Coronary artery (tissue), 2 donors: ENCODE data around the gene CGREF1.
A peak's percentile ranks its signal among the peaks of the same experiment; 100 is the strongest.

Experiments
- DNase-seq: peaks from one replicate; pipeline ENCODE4 v3.0.0-alpha.2; 2017; ENCODE audit warnings: low spot score
- H3K27ac ChIP-seq, 2 donors: fragments of 200-600 bp; sonication (generic); one replicate each; pipeline ENCODE4 v1.5.1; 2016 to 2019
- H3K4me3 ChIP-seq: fragments of 200-600 bp; sonication (generic); 2 replicates; pipeline ENCODE4 v1.5.1; 2016; ENCODE audit warnings: mild to moderate bottlenecking, moderate library complexity
- TF ChIP-seq, protein P1 (sequence below): fragments of 200-600 bp; sonication (generic); IDR thresholded peaks from one replicate; pipeline ENCODE4 v1.5.1; 2019; ENCODE audit warnings: antibody characterized with exemption

The CGREF1 gene

DNA sequence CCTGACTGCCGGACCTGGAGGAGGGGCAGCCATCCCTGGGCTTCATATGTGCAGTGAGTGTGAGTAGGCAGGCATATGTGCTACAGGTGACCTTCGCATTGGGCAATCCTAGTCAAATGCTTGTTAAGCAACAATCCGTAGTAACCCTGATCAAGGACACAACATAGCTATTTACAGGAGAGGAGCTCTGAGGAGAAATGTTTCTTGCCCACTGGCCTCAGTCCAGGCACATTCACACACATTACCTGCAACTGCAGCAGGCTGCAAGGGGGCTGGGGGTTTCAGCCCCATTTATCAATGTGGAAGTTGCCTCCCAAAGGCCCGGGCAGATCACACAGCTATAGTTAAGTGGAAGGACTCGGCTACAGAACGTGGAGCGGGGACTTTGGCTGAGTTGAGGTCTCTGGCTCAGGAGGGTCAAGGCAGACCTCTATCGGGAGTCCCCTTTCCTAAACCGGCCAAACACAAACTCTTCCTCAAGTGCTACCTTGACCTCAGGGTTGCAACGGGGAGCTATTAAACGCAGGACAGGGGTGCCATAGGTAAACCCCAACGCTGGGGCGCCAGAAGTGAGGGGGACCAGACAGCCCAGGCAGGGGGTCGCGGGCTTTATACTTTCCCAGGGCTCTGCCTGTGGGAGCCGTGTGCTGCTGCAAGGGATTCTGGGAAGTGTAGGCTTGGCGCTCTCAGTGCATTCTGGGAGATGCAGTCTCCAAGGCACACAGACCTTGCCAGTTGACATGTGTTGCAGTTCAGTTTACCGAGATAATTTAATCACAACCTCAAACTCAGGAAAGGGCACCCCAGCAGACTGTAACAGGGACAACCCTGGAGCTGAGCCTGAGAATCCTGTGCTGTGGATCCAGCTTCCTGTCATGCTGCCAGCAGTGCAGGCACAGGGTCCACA, 22.9 kb downstream of the CGREF1 start:
- DNase-seq = no peak
- TF ChIP-seq, protein P1, sequence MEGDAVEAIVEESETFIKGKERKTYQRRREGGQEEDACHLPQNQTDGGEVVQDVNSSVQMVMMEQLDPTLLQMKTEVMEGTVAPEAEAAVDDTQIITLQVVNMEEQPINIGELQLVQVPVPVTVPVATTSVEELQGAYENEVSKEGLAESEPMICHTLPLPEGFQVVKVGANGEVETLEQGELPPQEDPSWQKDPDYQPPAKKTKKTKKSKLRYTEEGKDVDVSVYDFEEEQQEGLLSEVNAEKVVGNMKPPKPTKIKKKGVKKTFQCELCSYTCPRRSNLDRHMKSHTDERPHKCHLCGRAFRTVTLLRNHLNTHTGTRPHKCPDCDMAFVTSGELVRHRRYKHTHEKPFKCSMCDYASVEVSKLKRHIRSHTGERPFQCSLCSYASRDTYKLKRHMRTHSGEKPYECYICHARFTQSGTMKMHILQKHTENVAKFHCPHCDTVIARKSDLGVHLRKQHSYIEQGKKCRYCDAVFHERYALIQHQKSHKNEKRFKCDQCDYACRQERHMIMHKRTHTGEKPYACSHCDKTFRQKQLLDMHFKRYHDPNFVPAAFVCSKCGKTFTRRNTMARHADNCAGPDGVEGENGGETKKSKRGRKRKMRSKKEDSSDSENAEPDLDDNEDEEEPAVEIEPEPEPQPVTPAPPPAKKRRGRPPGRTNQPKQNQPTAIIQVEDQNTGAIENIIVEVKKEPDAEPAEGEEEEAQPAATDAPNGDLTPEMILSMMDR = no peak
- Histone ChIP-seq H3K27ac (peak overlapping the region in 1 of 2 donors; percentile 52), H3K4me3 (peak overlapping the region; percentile 58)

DNA sequence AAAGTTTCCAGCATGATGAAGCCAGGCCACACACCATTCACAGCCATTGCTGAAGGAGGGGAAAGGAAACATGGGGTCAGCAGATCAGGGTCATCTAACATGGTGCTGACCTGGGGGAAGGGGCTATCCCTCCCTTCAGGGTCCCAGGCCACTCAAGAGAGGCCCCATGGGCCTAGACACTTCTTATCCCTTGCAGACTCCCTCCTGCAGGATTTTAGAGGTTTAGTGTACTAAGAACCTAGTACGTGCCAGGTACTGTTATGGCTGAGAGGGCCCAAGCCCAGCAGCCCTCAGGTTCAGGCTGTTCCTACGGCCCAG, 23.5 kb downstream of the CGREF1 start:
- Histone ChIP-seq H3K27ac (no peak overlapping the region), H3K4me3 (no peak overlapping the region)
- no peak for DNase-seq
- TF ChIP-seq, protein P1 = no peak

DNA sequence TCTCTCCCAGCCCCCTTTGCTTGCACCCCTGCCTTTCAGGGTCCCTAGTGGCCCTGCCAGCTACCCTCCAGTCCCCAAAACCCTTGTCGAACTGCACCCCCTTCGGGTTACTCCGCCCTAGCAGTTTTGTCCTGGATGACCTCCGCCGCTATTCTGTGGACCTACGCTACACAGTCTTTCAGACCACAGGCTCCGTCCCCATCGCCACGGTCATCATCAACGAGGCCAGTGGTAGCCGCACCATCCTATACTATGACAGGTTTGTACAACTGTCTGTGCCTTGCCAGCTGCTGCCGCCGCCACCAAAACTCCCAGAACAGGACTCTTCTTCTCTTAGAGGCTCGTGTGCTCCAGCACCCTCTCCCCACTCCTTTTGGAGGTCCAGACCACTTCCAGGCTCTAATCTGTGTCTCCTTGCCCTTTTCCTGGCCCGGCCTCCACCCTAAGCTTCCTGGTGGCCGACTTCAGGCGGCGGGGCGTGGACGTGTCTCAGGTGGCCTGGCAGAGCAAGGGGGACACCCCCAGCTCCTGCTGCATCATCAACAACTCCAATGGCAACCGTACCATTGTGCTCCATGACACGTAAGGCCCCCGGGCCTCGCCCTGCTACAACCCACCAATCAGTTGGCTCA, 24.5 kb downstream of the CGREF1 start:
- DNase-seq = no peak
- Histone ChIP-seq H3K27ac (no peak overlapping the region), H3K4me3 (no peak overlapping the region)
- TF ChIP-seq, protein P1 = no peak

DNA sequence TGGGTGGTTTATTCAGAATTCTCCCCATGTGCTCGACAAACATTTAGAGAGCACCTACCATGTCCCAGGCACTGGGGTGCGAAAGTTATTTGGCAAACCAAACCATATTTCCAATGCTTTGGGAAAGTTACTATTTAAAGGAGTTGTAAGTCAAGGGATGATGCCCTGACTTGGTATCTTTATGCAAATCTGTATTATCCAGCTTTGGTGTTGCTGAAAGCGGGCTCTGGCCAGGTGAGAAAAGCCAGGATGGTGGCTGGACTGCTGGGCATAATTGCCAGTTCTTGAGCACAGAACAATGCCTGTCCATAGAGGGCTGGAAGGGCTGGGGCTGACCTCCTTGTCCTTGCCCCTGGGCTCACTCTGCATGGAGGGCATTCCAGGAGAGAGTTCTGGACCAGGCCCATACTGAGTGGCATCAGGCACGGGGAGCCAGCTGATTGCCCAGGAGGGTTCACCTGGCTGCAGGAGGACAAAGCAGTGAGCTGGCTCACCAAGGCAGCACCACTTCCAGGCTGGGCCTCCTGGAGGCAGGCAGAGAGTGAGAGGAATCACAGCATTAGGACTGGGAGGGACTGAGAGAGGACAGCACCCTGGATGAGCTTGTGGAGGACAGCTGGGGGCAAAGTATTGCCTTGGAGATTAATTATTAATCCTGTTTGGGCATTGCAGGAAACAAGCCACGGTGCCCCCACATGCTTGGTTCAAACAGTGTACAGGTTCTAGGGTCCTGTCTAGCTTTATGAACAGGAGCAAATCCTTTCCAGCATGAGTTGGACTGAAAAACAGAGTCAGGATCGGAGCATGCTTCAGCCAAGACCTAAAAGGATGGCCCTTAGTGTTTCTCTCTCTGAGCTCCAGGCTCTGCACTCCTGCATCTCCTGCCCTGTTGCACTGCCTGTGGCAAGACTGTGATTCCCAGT, 25.2 kb downstream of the CGREF1 start:
- TF ChIP-seq, protein P1 = no peak
- DNase-seq = no peak
- Histone ChIP-seq H3K4me3 (no peak overlapping the region), H3K27ac (no peak overlapping the region)

DNA sequence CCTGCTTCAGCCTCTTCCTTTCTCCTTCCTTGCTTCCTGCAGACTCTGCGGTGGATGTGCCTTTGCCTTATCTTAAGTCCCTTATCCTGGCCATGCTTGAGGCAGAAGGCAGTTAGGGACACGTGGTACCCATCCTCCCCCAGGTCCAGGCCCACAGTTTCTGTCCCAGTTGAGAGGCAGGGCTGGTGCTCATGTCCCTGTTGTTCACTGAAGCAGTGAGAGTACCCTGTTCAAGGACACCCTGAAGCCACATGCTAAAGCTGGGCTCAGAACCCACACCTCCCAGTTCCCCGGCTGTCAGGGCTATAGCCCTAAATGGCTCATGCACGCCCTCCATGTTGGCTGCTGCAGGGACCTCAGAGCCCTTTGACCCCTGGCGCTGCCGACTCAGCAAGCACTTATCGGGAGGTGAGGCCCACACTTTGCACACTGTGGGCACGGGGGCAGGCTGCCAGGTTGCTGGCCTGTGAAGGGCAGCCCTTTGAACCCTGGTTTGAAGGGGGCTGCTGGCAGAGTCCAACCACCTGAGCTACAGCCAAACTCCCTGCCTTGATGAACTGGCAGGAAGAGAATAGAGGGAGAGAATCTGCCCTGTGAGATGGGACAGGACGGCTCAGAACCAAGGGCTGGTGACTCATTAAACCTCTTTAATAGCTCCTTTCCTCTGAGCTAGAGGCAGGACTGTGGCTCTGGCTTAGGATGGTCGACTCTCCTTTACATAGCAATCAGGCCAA, 26.1 kb downstream of the CGREF1 start:
- Histone ChIP-seq H3K27ac (no peak overlapping the region), H3K4me3 (no peak overlapping the region)
- TF ChIP-seq, protein P1 = no peak
- DNase-seq = no peak
